ENCODE results near the gene ALDH3B2. TPM values are rescaled to one million over a fixed set of nuclear protein-coding genes. Genes with fewer than 3 reads are reported as not detected.
"Not testable (repeated sequence)": the region's sequence is repeated elsewhere in the genome, so short reads cannot be mapped to it uniquely, and the experiment has no call there.

Gene ALDH3B2
- total RNA-seq, 1 experiment from 2014 or later = 1.8 TPM

GRCh38 chr11:67630228-67630942 is 44.0 kb downstream of the ALDH3B2 start:
- Histone ChIP-seq H3K79me2 (ENCODE audit: low read length) (no peaks in the 10 kb centered on the region), H3K9me3 (ENCODE audit: low read length) (no peaks in the 10 kb centered on the region), H3K27ac (ENCODE audit: low read length) (peak overlapping the region; percentile 49), H3K36me3 (ENCODE audit: insufficient read depth, low read length) (no peaks in the 10 kb centered on the region; the same call in 1 of the 2 replicates), H3K9me2 (replicated peaks; ENCODE audit: insufficient read depth, low read length) (no peaks in the 10 kb centered on the region), H3K4me1 (ENCODE audit: low read length) (peaks cover 26% of the 10 kb centered on the region), H2AFZ (ENCODE audit: low read length) (peak overlapping the region; percentile 93; the same call in 1 of the 2 replicates), H3K4me3 (ENCODE audit: low read length) (peak overlapping the region; percentile 80), H4K20me1 (ENCODE audit: insufficient read depth, low read depth, low read length) (no peaks in the 10 kb centered on the region), H3K4me2 (ENCODE audit: low read depth, low read length, poor library complexity, severe bottlenecking) (peak overlapping the region; percentile 78), H3K27me3 (ENCODE audit: low read length) (no peaks in the 10 kb centered on the region), H3K9ac (ENCODE audit: low read length) (peak overlapping the region; percentile 80)
- peak; percentile 99 for DNase-seq

DNA sequence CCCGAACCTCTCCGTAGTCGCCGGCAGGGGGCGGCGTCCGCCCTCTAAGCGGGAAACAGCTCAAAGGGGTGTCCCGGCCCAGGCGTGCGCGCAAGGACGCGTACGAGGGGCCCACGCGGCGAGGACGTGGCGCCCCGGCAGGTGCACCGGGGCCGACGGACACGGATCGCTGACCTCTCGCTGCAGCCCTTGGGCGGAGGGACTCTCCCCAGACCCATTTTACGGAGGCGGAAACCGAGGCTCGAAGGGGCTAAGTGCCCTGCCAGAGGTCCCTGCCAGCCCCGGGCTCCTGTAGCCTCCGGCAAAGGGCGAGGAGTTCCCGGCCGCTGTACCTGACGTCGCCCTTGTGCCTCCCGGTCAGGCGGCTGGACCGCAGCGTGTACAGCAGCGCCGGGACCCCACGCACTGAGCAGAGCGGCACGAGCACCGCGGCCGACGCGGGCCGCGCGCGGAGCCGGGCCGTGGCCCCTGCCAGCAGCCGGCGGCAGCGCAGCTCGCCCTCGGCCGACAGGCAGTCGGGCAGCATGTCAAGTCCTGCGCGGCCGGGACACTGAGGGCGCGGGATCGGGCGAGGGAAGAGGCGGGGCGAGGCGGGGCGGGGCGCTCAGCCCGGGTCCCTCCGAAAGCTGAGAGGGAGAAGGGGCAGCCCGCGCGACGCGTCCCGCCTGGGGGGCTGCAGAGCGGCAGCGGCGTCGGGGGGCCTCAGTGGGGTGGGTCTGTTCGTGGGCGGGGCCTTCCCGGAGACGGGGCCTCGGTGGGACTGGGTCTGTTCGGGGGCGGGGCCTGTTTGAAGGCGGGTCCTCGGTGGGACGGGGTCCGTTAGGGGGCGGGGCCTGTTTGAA is 44.8 kb downstream of the ALDH3B2 start, which contains the start of gene NUDT8:
NUDT8 (minus strand) TSS at position 552 of the 842 bp plus-strand sequence; CDS start at position 526, 26 bp downstream.
- H4K20me1 ChIP-seq (ENCODE audit: insufficient read depth, low read depth, low read length) = no peaks in the 10 kb centered on the region
- peak within 1 kb of the TSS; percentile 59 for H3K27ac ChIP-seq (ENCODE audit: low read length)
- peak; percentile 95 for DNase-seq
- H3K36me3 ChIP-seq (ENCODE audit: insufficient read depth, low read length) = no peaks in the 10 kb centered on the region; the same call in 1 of the 2 replicates
- peak within 1 kb of the TSS; percentile 80 for H3K9ac ChIP-seq (ENCODE audit: low read length)
- H3K4me3 ChIP-seq (ENCODE audit: low read length) = peak within 1 kb of the TSS; percentile 80
- H2AFZ ChIP-seq (ENCODE audit: low read length) = peak within 1 kb of the TSS; percentile 93
- H3K9me3 ChIP-seq (ENCODE audit: low read length) = no peaks in the 10 kb centered on the region
- peak within 1 kb of the TSS; percentile 78 for H3K4me2 ChIP-seq (ENCODE audit: low read depth, low read length, poor library complexity, severe bottlenecking)
- H3K9me2 ChIP-seq (replicated peaks; ENCODE audit: insufficient read depth, low read length) = no peaks in the 10 kb centered on the region
- H3K79me2 ChIP-seq (ENCODE audit: low read length) = no peaks in the 10 kb centered on the region
- peaks cover 26% of the 10 kb centered on the region for H3K4me1 ChIP-seq (ENCODE audit: low read length)
- no peaks in the 10 kb centered on the region for H3K27me3 ChIP-seq (ENCODE audit: low read length)

- Histone ChIP-seq H3K4me1 (ENCODE audit: low read length) (peaks cover 26% of the 10 kb centered on the region), H3K9ac (ENCODE audit: low read length) (peak overlapping the region; percentile 80), H3K79me2 (ENCODE audit: low read length) (no peaks in the 10 kb centered on the region), H3K27me3 (ENCODE audit: low read length) (no peaks in the 10 kb centered on the region), H4K20me1 (ENCODE audit: insufficient read depth, low read depth, low read length) (no peaks in the 10 kb centered on the region), H3K27ac (ENCODE audit: low read length) (no peak overlapping the region), H2AFZ (ENCODE audit: low read length) (peak overlapping the region; percentile 39), H3K9me2 (replicated peaks; ENCODE audit: insufficient read depth, low read length) (no peaks in the 10 kb centered on the region), H3K4me3 (ENCODE audit: low read length) (peak overlapping the region; percentile 61), H3K36me3 (ENCODE audit: insufficient read depth, low read length) (no peaks in the 10 kb centered on the region; the same call in 1 of the 2 replicates), H3K9me3 (ENCODE audit: low read length) (no peaks in the 10 kb centered on the region), H3K4me2 (ENCODE audit: low read depth, low read length, poor library complexity, severe bottlenecking) (peak overlapping the region; percentile 68)
- DNase-seq = no peak
These were observed 45.6 kb downstream of the ALDH3B2 start for GRCh38 chr11:67628710-67629385.

- Histone ChIP-seq H3K4me1 (ENCODE audit: low read length) (peaks cover 26% of the 10 kb centered on the region), H3K9ac (ENCODE audit: low read length) (peak overlapping the region; percentile 80), H4K20me1 (ENCODE audit: insufficient read depth, low read depth, low read length) (no peaks in the 10 kb centered on the region), H3K36me3 (ENCODE audit: insufficient read depth, low read length) (no peaks in the 10 kb centered on the region; the same call in 1 of the 2 replicates), H3K27me3 (ENCODE audit: low read length) (no peaks in the 10 kb centered on the region), H3K27ac (ENCODE audit: low read length) (no peak overlapping the region), H3K9me3 (ENCODE audit: low read length) (no peaks in the 10 kb centered on the region), H3K4me3 (ENCODE audit: low read length) (peak overlapping the region; percentile 61), H3K9me2 (replicated peaks; ENCODE audit: insufficient read depth, low read length) (no peaks in the 10 kb centered on the region), H3K4me2 (ENCODE audit: low read depth, low read length, poor library complexity, severe bottlenecking) (peak overlapping the region; percentile 68), H2AFZ (ENCODE audit: low read length) (no peak overlapping the region), H3K79me2 (ENCODE audit: low read length) (no peaks in the 10 kb centered on the region)
- DNase-seq = no peak
These were observed 46.4 kb downstream of the ALDH3B2 start for GRCh38 chr11:67627812-67628624.

DNA sequence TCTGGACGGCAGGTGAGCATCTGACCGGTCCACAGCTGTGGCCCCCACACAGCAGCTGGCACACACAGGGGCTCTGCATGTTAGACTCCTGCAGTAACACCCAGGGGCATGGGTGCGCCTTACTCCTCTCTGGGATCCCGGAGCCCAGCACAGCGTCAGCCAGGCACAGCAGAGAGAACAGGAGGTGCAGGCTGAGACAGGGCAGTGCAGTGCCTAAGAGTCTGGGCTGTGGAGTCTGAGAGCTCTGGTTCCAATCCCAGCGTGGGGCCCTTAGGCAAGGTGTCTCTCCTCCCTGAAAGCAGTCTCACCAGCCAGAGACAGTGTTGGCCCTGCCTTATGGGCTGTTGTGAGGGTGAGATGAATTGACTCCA is 47.0 kb downstream of the ALDH3B2 start:
- Histone ChIP-seq H3K27ac (ENCODE audit: low read length) (no peak overlapping the region), H3K9me3 (ENCODE audit: low read length) (no peaks in the 10 kb centered on the region), H3K4me1 (ENCODE audit: low read length) (peaks cover 26% of the 10 kb centered on the region), H3K4me2 (ENCODE audit: low read depth, low read length, poor library complexity, severe bottlenecking) (no peak overlapping the region), H3K9me2 (replicated peaks; ENCODE audit: insufficient read depth, low read length) (no peaks in the 10 kb centered on the region), H4K20me1 (ENCODE audit: insufficient read depth, low read depth, low read length) (no peaks in the 10 kb centered on the region), H3K4me3 (ENCODE audit: low read length) (no peak overlapping the region), H2AFZ (ENCODE audit: low read length) (no peak overlapping the region), H3K27me3 (ENCODE audit: low read length) (no peaks in the 10 kb centered on the region), H3K36me3 (ENCODE audit: insufficient read depth, low read length) (no peaks in the 10 kb centered on the region; the same call in 1 of the 2 replicates), H3K9ac (ENCODE audit: low read length) (no peak overlapping the region), H3K79me2 (ENCODE audit: low read length) (no peaks in the 10 kb centered on the region)
- DNase-seq = no peak

GRCh38 chr11:67626970-67627369 is 47.5 kb downstream of the ALDH3B2 start:
- H3K27me3 ChIP-seq (ENCODE audit: low read length) = no peaks in the 10 kb centered on the region
- H4K20me1 ChIP-seq (ENCODE audit: insufficient read depth, low read depth, low read length) = no peaks in the 10 kb centered on the region
- no peak overlapping the region for H3K9ac ChIP-seq (ENCODE audit: low read length)
- H3K79me2 ChIP-seq (ENCODE audit: low read length) = no peaks in the 10 kb centered on the region
- no peaks in the 10 kb centered on the region; the same call in 1 of the 2 replicates for H3K36me3 ChIP-seq (ENCODE audit: insufficient read depth, low read length)
- no peak overlapping the region for H3K27ac ChIP-seq (ENCODE audit: low read length)
- H3K9me2 ChIP-seq (replicated peaks; ENCODE audit: insufficient read depth, low read length) = no peaks in the 10 kb centered on the region
- H3K4me1 ChIP-seq (ENCODE audit: low read length) = peaks cover 26% of the 10 kb centered on the region
- no peak for DNase-seq
- H2AFZ ChIP-seq (ENCODE audit: low read length) = no peak overlapping the region
- H3K4me2 ChIP-seq (ENCODE audit: low read depth, low read length, poor library complexity, severe bottlenecking) = no peak overlapping the region
- no peaks in the 10 kb centered on the region for H3K9me3 ChIP-seq (ENCODE audit: low read length)
- no peak overlapping the region for H3K4me3 ChIP-seq (ENCODE audit: low read length)

DNA sequence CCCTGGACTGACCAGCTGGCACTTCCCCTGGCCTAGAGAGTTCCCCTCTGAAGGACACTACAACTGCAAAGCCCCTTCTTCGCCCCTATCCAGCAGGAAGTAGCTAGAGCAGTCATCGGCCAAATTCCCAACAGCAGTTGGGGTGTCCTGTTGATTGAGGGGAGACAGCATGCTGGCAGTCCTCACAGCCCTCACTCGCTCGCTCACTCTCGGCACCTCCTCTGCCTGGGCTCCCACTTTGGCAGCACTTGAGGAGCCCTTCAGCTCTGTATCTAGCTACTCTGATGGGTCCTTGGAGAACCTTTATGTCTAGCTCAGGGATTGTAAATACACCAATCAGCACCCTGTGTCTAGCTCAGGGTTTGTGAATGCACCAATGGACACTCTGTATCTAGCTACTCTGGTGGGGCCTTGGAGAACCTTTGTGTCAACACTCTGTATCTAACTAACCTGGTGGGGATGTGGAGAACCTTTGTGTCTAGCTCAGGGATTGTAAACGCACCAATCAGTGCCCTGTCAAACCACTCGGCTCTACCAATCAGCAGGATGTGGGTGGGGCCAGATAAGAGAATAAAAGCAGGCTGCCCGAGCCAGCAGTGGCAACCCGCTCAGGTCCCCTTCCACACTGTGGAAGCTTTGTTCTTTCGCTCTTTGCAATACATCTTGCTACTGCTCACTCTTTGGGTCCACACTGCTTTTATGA is 48.1 kb downstream of the ALDH3B2 start:
- not testable (repeated sequence) for H3K9ac ChIP-seq (ENCODE audit: low read length); DNase-seq

More for the DNA sequence above, 48.1 kb downstream of the ALDH3B2 start:
- not testable (repeated sequence) for H3K4me3 ChIP-seq (ENCODE audit: low read length); H3K27me3 ChIP-seq (ENCODE audit: low read length); H3K27ac ChIP-seq (ENCODE audit: low read length); H3K36me3 ChIP-seq (ENCODE audit: insufficient read depth, low read length); H3K4me2 ChIP-seq (ENCODE audit: low read depth, low read length, poor library complexity, severe bottlenecking); H2AFZ ChIP-seq (ENCODE audit: low read length); H3K79me2 ChIP-seq (ENCODE audit: low read length); H4K20me1 ChIP-seq (ENCODE audit: insufficient read depth, low read depth, low read length); H3K9me2 ChIP-seq (replicated peaks; ENCODE audit: insufficient read depth, low read length); H3K9me3 ChIP-seq (ENCODE audit: low read length)
- H3K4me1 ChIP-seq (ENCODE audit: low read length) = peaks cover 23% of the 10 kb centered on the region
